GM18868 (cell line): Measurements from ENCODE around the gene MUC2.

Experiments
- ATAC-seq: cut with Tn5 transposase; IDR thresholded peaks from one replicate; pipeline ENCODE4 v1.9.1; 2021; ENCODE audit warnings: mild to moderate bottlenecking, moderate library complexity; ENCODE audit not compliant: unreplicated experiment

Gene MUC2

GRCh38 chr11:1050581-1051355 is 23.9 kb upstream of the MUC2 start:
- no peak for ATAC-seq

- ATAC-seq: no peak
Measured at GRCh38 chr11:1051356-1052132, 23.1 kb upstream of the MUC2 start.

GRCh38 chr11:1052133-1053011 is 22.3 kb upstream of the MUC2 start:
- ATAC-seq: no peak

GRCh38 chr11:1053121-1053901 is 21.4 kb upstream of the MUC2 start:
- no peak for ATAC-seq

- ATAC-seq: no peak
Measured at GRCh38 chr11:1054143-1055108, 20.2 kb upstream of the MUC2 start.

GRCh38 chr11:1055109-1055703 is 19.5 kb upstream of the MUC2 start:
- ATAC-seq: no peak

GRCh38 chr11:1055990-1056771 is 18.5 kb upstream of the MUC2 start:
- ATAC-seq: no peak

- ATAC-seq: no peak
Measured at GRCh38 chr11:1057806-1058205, 16.9 kb upstream of the MUC2 start.

GRCh38 chr11:1059759-1060158 is 14.9 kb upstream of the MUC2 start:
- no peak for ATAC-seq

GRCh38 chr11:1060410-1060809 is 14.3 kb upstream of the MUC2 start:
- no peak for ATAC-seq

- ATAC-seq: no peak
Measured at GRCh38 chr11:1060852-1061616, 13.6 kb upstream of the MUC2 start.

- ATAC-seq: no peak
Measured at GRCh38 chr11:1062075-1062820, 12.4 kb upstream of the MUC2 start.

GRCh38 chr11:1064167-1064566 is 10.5 kb upstream of the MUC2 start:
- ATAC-seq: no peak

GRCh38 chr11:1067812-1068496 is 6.7 kb upstream of the MUC2 start:
- ATAC-seq: no peak

- no peak for ATAC-seq
Measured at GRCh38 chr11:1069740-1070139, 4.9 kb upstream of the MUC2 start.
